NCI-H774 (cell line): ENCODE results near the gene PDE4B.

Source experiments
- DNase-seq: peaks from one replicate; lab custom pipeline; 2025; lab: John Stamatoyannopoulos, UW

The PDE4B gene

DNA sequence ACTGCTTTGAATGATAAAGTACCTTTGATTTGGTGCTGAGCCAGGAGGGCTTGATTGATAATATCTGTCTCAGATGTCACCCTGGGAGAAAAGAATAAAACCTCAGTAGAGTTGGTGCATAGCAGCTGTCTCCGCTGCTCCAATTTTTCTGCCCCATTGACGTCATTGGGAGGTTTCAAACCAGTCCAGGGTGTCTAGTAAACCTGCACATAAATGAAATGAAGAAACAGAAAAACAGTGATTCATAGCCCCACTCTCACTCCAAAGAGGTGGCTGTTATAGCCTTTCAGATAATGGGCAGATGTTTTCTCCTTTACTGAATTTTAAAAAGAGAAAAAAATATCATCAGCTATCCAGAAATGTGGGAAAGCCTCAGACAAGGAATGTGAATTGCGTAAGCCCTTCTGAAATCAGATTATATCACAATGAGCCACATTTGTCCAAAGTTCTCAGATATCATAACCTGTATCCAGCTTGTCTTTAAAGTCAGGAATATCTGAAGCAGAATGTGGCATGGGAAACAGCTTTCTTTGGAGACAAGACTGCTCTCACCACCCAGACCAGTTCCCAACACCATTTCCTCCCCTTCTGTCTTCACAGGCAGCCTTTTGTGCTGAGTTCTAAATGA, 390.0 kb downstream of the PDE4B start:
- DNase-seq, result no peak

DNA sequence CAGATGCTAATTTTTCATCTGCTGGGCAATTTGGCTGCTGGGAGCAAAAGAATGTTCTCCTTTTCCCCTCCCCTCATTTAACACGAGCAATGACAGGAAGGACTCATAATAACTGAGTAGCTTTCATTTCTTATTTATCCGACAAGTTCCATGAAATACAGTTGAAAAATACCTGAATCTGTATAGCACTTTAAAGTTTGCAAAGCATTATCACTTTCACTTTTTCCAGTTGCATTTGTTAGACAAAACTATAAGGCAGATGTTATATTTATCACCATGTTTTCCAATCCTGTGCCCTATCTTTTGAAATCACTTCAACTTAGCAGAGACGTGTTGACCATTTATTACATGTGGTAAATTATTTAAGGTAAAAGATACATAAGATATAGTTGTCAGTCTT, 390.7 kb downstream of the PDE4B start:
- no peak for DNase-seq

DNA sequence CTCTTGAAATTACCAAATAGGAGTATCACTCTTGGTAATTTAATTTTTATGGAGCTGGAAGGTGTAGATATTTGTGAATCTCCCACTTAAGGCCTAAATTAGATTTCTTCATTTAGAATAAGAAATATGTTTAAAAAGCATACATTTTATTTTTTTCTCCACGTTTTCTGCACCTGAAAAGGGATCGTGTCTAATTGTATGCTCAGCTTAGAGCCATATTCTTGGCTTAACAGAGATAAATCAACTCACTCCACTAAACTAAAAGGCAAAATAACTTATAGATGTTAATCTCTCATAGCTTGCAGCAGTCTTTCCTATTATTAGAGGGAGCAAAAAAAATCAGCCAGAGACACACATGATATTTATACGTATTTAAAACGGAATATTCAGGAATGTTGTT, 404.4 kb downstream of the PDE4B start:
- DNase-seq, result no peak

DNA sequence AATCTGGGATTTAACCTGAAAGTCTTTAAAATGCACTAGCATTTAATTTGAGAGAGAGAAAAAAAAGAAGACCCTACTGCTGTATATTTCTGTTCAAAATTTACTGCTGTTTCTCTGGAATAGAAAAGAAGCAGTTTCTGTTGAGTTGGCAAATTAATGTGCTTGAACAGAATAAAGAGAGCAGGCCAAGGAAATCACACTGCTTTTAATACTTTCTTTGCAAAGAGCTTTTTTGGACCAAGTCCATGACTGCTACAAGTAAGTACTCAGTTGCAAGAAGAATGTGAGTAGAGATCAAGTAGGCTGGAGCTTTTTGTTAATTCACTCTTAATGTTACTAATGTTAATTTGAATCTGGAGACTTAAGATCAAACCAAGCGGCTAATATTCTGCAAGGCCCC, 405.1 kb downstream of the PDE4B start:
- DNase-seq, result no peak

DNA sequence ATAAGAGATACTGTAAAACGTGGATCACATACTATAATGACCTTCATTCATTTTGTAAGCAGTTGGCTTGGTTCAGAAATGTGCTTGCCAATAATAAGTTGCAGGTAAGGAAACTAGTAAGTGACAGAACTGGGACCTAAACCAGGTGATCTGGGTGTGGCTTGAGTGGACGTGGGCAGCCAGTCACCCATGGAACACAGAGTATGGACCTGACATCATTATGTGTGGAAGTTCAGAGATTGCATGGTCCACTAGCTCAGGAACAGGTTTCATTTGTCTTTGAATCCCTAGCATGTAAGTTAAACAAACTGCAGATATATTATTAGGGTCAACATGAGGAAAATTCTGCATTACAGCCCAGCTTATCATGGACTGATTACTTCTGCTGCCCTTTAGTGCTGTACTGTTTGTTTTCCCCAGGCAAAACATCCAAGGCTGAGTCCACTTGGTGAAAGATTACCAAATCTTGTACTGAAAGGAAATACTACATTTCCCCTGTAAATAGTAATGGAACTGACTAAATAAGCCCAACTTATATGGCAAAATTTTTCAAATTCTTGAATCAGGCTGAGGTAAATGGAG, 414.0 kb downstream of the PDE4B start:
- DNase-seq, result no peak

DNA sequence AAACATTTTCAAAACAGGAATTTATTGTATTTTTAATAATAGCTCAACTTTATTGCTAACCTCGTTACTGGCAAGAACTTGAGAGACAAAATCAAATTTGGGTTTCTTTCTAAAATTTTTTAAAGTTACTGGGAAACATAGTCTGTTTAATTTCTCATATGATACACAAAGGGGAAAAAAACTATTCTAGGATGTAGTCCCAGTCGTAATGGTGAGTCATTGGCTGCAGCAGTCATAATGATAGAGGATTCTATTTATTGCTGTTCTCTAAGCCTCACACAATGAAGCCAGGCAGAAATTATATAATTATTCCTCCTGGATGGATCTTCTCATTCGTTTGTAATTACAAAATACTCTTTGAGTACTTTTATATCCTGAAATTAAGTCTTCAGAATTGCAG, 414.8 kb downstream of the PDE4B start:
- no peak for DNase-seq

DNA sequence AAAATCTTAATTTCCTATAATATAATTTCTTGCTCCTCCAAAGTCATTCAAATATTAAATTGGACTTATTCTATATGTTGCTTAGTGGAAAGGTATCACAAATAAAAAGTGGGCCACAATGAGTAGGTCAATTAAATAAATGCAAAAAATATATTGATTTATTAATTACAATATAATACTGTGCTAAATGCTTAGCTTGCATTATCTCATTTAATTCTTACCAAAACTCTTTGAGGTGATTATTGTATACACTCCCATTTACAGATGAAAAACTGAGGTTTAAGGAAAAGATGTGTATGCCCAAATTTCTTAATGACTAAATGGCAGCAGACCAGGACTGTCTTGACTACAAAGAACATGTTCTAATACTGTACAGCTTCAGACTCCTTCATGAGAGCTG, 415.9 kb downstream of the PDE4B start:
- no peak for DNase-seq

DNA sequence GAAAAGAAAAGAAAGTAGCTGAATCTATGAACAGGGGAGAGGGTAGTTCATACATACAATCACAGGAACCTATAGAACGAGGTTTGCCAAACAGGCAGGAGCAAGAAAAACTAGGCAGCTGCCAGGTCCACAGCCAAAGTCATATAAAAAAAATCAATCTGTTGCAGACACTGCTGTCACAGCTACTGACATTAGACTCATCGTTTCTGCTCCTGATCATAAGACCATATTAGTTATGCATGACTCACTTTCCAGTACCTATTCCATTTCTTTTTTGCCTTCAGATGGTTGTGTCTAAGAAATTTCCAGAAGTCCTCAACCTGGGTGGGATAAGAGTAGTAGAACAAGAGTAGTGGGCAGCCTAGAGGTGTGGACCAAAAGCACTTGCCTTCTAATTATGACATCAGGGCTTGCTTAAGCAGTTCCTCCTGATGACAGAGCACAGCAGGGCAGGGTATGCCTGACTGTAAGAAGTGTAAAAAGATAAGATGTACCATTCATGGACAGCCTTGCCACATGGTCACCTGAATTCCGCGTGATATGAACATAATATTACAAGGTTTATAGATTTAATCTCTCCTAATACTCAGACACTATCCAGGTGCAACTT, 418.0 kb downstream of the PDE4B start:
- DNase-seq, result no peak

DNA sequence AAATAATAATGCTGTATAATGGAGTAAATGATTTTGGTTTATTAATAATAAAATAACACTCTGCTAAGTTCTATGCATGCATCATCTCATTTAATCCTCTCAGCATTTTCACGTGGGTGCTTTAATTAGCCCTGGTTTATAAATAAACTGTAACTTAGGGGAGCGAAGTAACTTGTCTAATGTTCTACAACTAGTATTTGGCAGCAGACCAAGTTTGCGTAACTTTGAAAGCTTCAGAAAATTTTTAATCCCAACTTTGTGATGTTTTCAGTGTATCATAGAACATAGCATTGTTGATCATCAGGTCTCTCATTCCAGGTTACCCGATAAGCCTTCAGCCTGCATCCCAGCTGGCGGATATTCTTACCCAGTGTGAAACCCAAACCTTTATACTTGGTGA, 418.8 kb downstream of the PDE4B start:
- no peak for DNase-seq

DNA sequence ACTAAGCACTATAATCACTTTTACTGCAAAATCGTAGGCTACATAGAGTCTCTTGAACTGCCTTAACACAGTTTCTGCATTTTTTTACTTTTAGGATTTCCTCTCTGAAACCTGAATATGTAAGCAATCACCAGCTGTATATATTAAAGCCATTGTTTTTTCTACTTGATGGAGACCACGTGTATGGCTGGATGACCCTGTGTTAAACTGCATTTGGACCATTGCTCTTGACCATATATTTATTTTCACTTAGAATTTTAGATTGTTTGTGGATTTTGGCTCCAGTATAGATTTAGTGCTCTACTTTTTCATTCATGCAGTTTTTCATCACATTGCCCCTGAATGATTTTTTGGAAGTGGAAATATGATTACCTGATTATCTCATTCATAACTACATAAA, 420.8 kb downstream of the PDE4B start:
- no peak for DNase-seq

DNA sequence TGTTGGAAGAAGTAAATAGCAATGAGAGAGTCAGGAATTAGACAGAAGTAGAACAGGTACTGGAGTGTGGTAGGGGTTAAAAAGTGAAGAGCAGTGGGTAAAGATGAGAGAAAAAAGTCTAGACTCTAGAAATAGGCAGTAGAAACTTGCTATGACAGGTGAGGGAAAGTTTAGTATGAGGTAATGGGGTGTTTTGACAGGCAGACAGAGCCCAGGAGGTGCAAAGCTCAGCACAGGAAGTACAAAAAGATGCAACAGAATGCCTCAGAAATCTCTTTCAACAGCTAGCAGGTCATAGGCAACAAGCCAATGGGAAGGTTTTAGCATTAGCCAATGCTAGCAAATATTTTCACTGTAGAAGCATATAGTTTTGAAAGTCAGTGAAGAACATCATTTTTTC, 422.2 kb downstream of the PDE4B start:
- DNase-seq, result no peak

DNA sequence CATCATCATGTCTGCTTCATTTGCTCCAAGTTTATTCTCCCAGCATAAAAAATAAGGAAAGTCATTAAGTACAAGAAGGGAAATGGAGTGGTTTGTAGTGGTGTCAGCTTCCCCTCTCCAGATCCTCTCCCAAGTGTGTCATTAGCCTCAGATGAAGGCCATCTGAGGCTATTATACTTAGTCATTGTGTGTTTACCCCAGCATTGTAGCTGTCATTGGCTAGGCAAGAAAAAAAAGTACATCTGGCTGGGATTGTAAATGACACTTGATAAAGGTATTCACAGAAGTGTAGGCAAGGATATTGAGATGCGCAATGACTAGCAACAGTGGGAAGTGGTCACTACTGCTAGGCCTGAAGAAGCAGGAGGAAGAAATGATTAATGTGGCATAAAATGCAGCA, 424.3 kb downstream of the PDE4B start:
- DNase-seq, result no peak

DNA sequence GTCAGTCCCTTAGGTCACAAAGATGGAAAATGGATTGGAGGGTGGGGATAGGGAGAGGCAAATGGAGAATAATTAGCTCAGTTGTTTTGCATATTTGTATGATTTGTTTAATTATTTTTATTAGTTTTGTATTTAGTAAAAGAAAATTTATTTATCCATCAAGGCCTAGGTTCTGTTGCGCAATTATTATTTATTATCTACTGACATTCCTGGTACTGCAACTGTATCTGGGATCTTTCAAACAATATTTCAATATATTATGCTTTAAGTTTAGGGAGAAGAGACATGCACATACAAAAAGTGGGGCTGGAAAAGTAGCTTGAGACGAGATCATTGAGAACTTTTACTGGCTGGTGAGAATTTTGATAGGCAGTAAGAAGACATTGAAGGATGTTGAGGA, 424.9 kb downstream of the PDE4B start:
- no peak for DNase-seq

DNA sequence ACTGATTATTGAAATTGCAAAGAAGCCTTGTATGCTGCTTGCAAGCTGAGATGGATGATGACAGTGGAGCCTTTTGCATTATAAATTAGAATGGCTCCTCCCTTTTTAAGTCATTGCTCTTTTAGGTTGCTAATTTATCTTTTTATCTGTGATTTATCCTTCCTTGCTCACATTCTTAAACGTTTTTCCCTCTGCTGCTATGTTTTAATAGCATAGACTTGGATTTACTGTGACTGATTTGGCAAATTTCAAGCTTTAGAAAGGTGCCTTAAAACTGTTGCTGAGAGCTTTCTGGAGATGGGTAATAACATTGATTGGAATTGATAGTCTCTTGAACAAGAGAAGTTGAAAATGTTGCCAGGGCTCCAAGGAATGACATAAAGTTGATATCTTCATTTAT, 427.8 kb downstream of the PDE4B start:
- no peak for DNase-seq

DNA sequence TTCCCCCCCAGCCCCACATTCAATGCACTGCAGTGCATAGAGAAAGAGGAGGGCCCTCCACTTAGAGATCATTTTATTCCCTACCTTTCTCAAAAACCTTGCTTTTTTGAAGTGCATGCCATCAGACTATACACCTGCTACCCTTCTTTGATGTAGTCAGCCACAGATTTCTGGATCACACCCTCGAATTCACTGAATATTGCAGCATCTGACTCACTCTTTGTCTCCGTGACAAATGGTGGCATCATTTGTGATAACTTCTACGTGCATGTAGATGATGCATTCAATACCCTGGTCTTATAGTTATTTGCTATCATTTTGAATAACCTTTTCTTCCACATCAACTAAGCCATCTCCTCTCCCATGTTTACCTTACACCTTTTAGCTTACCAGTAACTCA, 431.0 kb downstream of the PDE4B start:
- no peak for DNase-seq

DNA sequence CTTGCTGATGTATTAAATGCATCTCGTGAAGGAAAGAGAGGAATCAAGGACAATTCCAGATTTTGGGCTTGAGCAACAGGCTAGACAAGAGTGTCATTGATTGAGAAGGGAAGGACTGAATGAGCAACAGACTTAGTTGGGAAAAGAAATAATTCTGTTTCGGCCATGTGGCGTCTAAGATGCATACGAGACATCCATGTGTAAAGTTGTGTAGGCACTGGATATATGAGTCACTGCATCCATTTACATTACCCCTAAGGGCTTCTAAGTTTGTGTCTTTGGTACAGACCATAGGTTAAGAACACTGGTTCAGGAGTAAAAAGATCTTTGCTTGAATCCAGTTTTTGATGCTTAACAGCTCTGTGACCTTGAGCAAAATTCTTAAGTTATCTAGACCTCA, 434.3 kb downstream of the PDE4B start:
- DNase-seq, result no peak

DNA sequence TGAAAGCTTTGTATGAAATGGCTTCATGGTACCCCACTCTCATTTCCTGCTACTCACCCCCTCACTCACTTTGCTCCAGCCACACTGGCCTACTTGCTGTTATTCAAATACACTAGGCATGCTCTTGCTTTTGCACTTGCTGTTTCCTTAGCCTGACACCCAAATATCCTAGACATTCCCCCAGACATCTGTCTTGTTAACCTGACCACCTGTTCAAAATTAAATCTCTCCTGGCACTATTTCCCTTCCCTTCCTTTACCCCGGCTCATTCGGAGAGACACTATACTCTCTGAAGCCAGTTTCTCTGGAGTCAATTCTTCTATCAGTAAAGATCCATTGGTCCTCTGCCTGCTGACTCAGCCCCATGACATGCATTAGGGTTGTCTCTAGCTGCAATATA, 435.3 kb downstream of the PDE4B start:
- DNase-seq, result no peak

DNA sequence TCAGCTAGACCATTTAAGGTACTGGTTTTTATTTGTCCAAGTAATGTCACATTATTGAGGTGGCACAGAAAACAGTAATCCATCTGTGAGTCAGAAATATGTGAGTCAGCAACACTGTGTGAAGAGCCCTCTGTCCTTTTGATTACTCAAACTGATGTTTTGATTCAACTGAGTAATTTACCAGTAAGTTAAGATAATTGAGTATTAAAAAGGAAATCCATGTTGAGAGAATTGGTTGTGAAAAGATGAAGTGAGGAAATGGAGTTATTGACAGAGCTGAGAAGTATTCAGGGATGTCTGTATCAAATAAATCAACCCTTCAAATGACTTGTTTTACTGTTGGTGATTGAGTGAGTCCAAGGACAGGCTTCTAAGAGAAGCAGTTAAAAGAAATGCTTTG, 438.5 kb downstream of the PDE4B start:
- DNase-seq, result peak; percentile 31

DNA sequence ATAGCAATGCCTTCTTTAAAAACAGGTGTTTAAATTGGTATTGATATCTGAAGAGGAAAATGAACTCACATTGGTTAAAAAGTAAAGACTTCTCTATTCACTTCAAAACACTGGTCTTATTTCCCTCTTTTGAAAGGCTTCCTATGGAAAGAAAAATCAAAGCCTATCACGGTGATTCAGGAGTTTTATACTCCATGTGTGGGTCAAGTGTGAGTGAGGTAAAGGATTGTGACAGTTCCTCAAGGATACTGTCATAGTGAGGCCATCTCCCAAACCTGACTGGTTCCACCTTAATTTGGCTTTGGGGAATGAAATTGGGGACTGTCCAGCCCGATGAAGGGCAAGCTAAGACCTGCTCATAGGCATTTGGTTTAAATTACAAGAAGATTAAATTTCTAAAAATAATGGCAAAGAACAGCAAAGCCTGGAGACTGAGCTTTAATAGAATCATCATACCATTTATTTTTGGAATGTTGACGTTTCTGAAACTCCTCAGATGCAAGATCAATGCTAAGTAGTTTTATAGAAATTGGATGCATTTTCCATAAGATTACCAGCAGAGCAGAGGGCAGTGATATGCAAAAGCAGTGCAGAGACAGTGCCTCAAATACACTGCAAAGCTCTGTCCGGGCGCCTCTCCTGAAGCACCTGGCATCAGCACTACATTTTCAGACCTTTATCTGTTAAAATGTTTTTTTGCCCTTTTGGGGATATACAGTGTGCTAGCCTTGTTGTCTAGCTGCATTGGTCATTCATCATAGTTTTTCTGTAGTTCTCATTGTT, 439.2 kb downstream of the PDE4B start:
- no peak for DNase-seq

DNA sequence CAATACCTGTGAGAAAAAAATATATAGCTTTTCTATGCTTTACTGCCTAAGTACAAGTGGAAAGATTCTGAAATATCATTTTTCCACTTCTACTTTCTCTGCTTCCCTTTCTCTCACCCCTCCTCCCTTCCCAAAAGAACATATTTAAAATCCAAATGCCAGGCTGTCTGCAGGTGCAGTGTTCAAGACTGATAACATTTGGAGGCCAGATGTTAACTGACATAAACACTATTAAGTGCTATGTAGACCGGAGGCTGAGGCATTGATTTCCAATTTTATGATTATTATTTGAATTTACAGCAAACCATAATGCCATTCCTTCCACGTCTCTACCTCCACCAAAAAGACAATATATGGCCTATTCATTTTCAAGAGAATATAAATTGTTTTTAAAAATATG, 444.3 kb downstream of the PDE4B start:
- DNase-seq, result no peak

DNA sequence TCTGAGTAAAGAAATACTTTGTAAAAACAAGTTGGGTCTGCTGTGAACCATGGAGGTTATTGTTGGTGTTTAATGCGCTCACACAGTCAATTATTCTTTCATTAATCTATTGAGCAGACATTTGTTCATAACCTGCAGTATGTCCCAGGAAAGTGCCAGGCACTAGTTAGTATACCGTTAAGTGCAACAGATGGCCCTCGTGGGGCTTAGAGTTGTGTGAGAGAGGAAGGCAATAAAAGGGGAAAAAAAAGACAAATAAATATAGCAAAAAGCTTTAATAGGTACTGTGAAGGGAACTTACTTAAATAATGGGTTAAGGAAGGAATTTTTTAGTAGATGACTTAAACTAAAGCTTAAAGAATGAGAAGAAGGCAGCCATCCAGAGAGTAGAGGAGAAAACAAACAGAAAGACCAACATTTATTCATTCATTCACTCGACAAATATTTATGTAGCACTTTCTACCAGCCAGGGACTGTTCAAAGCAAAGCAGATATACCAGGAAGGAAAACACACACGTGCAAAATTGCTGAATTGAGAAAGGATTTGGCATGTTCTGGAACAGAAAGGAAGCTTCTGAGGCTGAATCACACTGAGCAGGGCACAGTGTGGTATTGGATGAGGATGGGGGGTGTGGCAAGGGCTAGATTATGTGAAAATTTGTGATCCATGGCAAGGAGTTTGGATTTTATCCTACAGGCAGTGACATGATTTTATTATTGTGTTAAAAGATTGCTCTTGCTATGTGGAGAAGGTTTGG, 445.2 kb downstream of the PDE4B start:
- peak; percentile 26 for DNase-seq

DNA sequence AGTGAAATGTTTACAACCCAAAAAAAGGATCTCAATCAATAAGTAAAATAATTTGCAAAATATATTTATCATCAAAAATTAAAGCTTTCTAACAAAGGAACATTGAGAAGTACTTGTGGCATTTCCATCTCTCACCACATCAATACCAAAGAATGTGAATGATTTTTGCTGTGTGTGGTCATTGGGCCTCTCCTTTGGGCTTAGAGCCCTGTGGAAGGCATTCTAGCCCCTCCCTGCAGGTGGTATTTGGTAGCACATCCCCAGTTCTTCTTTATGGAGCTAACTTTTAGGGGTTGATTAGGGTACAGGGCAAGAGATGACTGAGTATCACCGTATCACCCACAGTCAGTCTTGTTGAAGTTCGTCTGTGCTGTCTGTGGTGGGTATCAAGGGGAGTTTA, 447.1 kb downstream of the PDE4B start:
- no peak for DNase-seq
